ENCODE data around the gene SBF2. TPM values are rescaled to one million over a fixed set of nuclear protein-coding genes. Genes with fewer than 3 reads are reported as not detected.

Gene SBF2
- total and polyA plus RNA-seq, 2 of the 13 experiments (the other 11 are each of a cell fraction or from before 2014, with no cell fraction given), result 24.0 to 45.8 TPM

DNA sequence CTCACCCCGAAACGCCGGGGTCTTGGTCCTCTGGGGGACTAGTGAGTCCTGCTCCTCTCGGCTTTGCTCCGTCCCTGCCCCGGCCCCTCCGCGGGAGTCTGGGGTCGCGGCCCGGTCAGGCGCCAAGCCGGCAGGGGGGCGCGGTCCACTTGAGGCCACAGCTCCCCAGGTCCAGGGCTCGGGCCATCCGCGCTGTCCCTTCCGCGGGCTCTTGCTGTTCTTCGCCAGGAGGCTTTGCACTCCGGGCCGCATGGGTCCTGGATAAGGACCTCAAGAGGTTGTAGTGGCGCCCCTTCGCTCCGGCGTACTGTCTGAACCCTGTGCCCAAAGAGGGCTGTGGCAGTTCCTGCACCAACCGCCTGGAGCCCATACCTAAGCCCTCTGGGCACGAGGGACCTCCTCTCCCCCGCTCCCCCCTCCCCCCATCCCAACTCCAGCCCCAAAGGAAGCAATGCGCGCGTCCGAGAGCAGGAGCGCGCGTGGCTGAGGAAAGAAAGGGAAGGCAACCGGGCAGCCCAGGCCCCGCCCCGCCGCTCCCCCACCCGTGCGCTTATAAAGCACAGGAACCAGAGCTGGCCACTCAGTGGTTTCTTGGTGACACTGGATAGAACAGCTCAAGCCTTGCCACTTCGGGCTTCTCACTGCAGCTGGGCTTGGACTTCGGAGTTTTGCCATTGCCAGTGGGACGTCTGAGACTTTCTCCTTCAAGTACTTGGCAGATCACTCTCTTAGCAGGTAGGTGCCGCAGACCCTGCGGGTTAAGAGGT is 10.7 kb upstream of the SBF2 start, which contains the start of gene ADM (continued):
- TF ChIP-seq, protein P1, sequence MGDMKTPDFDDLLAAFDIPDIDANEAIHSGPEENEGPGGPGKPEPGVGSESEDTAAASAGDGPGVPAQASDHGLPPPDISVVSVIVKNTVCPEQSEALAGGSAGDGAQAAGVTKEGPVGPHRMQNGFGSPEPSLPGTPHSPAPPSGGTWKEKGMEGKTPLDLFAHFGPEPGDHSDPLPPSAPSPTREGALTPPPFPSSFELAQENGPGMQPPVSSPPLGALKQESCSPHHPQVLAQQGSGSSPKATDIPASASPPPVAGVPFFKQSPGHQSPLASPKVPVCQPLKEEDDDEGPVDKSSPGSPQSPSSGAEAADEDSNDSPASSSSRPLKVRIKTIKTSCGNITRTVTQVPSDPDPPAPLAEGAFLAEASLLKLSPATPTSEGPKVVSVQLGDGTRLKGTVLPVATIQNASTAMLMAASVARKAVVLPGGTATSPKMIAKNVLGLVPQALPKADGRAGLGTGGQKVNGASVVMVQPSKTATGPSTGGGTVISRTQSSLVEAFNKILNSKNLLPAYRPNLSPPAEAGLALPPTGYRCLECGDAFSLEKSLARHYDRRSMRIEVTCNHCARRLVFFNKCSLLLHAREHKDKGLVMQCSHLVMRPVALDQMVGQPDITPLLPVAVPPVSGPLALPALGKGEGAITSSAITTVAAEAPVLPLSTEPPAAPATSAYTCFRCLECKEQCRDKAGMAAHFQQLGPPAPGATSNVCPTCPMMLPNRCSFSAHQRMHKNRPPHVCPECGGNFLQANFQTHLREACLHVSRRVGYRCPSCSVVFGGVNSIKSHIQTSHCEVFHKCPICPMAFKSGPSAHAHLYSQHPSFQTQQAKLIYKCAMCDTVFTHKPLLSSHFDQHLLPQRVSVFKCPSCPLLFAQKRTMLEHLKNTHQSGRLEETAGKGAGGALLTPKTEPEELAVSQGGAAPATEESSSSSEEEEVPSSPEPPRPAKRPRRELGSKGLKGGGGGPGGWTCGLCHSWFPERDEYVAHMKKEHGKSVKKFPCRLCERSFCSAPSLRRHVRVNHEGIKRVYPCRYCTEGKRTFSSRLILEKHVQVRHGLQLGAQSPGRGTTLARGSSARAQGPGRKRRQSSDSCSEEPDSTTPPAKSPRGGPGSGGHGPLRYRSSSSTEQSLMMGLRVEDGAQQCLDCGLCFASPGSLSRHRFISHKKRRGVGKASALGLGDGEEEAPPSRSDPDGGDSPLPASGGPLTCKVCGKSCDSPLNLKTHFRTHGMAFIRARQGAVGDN (CRISPR knock-in tag; IDR thresholded peaks at IDR 0.05), result peak; percentile 67
- TF ChIP-seq CHCHD3 (CRISPR knock-in tag; IDR thresholded peaks at IDR 0.05), result no peak
- TF ChIP-seq, protein P2, sequence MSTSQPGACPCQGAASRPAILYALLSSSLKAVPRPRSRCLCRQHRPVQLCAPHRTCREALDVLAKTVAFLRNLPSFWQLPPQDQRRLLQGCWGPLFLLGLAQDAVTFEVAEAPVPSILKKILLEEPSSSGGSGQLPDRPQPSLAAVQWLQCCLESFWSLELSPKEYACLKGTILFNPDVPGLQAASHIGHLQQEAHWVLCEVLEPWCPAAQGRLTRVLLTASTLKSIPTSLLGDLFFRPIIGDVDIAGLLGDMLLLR (CRISPR knock-in tag; IDR thresholded peaks at IDR 0.05), result peak; percentile 64
- TF ChIP-seq, protein P3, sequence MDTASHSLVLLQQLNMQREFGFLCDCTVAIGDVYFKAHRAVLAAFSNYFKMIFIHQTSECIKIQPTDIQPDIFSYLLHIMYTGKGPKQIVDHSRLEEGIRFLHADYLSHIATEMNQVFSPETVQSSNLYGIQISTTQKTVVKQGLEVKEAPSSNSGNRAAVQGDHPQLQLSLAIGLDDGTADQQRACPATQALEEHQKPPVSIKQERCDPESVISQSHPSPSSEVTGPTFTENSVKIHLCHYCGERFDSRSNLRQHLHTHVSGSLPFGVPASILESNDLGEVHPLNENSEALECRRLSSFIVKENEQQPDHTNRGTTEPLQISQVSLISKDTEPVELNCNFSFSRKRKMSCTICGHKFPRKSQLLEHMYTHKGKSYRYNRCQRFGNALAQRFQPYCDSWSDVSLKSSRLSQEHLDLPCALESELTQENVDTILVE (CRISPR knock-in tag; IDR thresholded peaks at IDR 0.05), result no peak
- peak; percentile 13 for TF ChIP-seq SKI (IDR thresholded peaks at IDR 0.05; ENCODE audit: partially characterized antibody)
- TF ChIP-seq, protein P4, sequence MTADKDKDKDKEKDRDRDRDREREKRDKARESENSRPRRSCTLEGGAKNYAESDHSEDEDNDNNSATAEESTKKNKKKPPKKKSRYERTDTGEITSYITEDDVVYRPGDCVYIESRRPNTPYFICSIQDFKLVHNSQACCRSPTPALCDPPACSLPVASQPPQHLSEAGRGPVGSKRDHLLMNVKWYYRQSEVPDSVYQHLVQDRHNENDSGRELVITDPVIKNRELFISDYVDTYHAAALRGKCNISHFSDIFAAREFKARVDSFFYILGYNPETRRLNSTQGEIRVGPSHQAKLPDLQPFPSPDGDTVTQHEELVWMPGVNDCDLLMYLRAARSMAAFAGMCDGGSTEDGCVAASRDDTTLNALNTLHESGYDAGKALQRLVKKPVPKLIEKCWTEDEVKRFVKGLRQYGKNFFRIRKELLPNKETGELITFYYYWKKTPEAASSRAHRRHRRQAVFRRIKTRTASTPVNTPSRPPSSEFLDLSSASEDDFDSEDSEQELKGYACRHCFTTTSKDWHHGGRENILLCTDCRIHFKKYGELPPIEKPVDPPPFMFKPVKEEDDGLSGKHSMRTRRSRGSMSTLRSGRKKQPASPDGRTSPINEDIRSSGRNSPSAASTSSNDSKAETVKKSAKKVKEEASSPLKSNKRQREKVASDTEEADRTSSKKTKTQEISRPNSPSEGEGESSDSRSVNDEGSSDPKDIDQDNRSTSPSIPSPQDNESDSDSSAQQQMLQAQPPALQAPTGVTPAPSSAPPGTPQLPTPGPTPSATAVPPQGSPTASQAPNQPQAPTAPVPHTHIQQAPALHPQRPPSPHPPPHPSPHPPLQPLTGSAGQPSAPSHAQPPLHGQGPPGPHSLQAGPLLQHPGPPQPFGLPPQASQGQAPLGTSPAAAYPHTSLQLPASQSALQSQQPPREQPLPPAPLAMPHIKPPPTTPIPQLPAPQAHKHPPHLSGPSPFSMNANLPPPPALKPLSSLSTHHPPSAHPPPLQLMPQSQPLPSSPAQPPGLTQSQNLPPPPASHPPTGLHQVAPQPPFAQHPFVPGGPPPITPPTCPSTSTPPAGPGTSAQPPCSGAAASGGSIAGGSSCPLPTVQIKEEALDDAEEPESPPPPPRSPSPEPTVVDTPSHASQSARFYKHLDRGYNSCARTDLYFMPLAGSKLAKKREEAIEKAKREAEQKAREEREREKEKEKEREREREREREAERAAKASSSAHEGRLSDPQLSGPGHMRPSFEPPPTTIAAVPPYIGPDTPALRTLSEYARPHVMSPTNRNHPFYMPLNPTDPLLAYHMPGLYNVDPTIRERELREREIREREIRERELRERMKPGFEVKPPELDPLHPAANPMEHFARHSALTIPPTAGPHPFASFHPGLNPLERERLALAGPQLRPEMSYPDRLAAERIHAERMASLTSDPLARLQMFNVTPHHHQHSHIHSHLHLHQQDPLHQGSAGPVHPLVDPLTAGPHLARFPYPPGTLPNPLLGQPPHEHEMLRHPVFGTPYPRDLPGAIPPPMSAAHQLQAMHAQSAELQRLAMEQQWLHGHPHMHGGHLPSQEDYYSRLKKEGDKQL (CRISPR knock-in tag; IDR thresholded peaks at IDR 0.05; ENCODE audit: low read depth), result 0 out of 2 replicates have a peak, but pooled peaks have one; percentile 42
- TF ChIP-seq, protein P5, sequence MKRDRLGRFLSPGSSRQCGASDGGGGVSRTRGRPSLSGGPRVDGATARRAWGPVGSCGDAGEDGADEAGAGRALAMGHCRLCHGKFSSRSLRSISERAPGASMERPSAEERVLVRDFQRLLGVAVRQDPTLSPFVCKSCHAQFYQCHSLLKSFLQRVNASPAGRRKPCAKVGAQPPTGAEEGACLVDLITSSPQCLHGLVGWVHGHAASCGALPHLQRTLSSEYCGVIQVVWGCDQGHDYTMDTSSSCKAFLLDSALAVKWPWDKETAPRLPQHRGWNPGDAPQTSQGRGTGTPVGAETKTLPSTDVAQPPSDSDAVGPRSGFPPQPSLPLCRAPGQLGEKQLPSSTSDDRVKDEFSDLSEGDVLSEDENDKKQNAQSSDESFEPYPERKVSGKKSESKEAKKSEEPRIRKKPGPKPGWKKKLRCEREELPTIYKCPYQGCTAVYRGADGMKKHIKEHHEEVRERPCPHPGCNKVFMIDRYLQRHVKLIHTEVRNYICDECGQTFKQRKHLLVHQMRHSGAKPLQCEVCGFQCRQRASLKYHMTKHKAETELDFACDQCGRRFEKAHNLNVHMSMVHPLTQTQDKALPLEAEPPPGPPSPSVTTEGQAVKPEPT (CRISPR knock-in tag; IDR thresholded peaks at IDR 0.05; ENCODE audit: low read depth), result no peak
- TF ChIP-seq NAIF1 (CRISPR knock-in tag; IDR thresholded peaks at IDR 0.05; ENCODE audit: borderline replicate concordance), result peak; percentile 41; the same call in 1 of the 2 replicates
- TF ChIP-seq ELF1 (CRISPR knock-in tag; IDR thresholded peaks at IDR 0.05), result no peak
- no peak for TF ChIP-seq MLLT10 (CRISPR knock-in tag; IDR thresholded peaks at IDR 0.05)
- TF ChIP-seq MTF1 (CRISPR knock-in tag; IDR thresholded peaks at IDR 0.05), result no peak
- TF ChIP-seq ZNF577 (CRISPR knock-in tag; IDR thresholded peaks at IDR 0.05; ENCODE audit: borderline replicate concordance, low read depth), result no peak
- TF ChIP-seq ZNF333 (CRISPR knock-in tag; IDR thresholded peaks at IDR 0.05; ENCODE audit: borderline replicate concordance), result peak; percentile 22
- peak; percentile 53; the same call in 1 of the 2 replicates for TF ChIP-seq TBX2 (CRISPR knock-in tag; IDR thresholded peaks at IDR 0.05; ENCODE audit: borderline replicate concordance)
